GM15510 (cell line): Measurements from ENCODE around the gene ING5.

ENCODE experiments used
- POLR2A ChIP-seq: IDR thresholded peaks from 3 replicates; pipeline ENCODE4 v1.6.1; 2011; ENCODE audit warnings: borderline replicate concordance; ENCODE audit not compliant: insufficient read length; ENCODE audit errors: extremely low read depth

Gene ING5

DNA sequence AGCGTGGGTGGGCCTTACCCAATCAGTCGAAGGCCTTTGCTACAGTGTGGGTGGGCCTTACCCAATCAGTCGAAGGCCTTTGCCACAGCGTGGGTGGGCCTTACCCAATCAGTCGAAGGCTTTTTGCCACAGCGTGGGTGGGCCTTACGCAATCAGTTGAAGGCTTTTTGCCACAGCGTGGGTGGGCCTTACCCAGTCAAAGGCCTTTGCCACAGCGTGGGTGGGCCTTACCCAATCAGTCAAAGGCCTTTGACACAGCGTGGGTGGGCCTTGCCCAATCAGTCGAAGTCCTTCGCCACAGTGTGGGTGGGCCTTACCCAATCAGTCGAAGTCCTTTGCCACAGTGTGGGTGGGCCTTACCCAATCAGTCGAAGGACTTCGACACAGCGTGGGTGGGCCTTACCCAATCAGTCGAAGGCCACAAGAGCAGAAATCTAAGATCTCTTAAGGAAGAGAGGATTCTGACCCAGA lies 58.5 kb downstream of the ING5 start:
- no peak for TF ChIP-seq POLR2A

GRCh38 chr2:241762321-241762932 lies 60.6 kb downstream of the ING5 start:
- TF ChIP-seq POLR2A, result no peak

DNA sequence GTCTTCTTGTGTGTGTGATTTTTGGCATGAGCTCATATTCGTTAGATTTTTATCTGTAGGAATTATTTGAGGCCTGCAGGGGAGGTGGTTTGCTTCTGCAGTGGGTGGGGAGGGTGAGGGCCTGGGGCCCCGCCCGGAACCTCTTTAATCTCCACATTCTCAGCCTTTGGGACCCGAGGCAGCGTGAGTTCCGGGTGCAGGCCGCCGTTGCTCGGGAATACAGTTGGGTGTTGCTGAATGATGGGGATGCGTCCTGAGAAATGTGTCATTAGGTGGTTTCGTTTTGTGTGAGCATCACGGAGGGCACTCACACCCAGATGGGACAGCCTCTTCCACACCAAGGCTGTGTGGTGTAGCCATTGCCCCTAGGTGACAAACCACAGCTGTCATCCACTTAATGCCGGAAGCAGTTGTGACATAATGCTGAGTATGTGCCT lies 61.1 kb downstream of the ING5 start:
- no peak for TF ChIP-seq POLR2A

DNA sequence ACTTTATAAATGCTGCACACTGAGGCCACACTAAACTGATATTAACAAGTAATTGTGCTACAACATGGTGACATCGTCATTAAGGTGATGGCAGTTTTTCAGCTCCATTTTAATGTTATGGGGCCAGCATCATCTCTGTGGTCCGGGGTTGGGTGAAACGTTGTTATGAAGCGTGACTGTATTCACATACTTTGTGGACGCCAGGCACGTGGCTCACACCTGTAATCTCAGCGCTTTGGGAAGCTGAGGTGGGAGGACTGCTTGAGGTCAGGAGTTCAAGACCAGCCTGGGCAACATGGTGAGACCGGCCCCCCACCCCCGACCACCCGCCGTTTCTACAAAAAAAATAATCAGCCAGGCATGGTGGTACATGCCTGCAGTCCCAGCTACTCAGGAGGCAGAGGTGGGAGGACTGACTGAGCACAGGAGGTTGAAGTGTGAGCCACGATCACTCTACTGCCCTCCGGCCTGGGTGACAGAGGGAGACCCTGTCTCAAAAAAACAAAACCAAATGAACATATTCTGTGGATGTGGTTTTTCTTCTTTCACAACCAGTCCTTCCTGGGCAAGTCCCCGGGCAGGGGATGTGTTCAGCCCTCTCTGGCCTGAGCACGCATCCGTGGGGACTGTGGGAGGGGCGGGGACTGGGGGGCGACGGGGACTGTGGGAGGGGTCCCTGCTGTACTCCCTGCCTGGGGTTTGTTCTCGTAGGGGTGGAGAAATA lies 61.9 kb downstream of the ING5 start:
- TF ChIP-seq POLR2A, result no peak

GRCh38 chr2:241764275-241765241 lies 62.7 kb downstream of the ING5 start:
- TF ChIP-seq POLR2A, result no peak

DNA sequence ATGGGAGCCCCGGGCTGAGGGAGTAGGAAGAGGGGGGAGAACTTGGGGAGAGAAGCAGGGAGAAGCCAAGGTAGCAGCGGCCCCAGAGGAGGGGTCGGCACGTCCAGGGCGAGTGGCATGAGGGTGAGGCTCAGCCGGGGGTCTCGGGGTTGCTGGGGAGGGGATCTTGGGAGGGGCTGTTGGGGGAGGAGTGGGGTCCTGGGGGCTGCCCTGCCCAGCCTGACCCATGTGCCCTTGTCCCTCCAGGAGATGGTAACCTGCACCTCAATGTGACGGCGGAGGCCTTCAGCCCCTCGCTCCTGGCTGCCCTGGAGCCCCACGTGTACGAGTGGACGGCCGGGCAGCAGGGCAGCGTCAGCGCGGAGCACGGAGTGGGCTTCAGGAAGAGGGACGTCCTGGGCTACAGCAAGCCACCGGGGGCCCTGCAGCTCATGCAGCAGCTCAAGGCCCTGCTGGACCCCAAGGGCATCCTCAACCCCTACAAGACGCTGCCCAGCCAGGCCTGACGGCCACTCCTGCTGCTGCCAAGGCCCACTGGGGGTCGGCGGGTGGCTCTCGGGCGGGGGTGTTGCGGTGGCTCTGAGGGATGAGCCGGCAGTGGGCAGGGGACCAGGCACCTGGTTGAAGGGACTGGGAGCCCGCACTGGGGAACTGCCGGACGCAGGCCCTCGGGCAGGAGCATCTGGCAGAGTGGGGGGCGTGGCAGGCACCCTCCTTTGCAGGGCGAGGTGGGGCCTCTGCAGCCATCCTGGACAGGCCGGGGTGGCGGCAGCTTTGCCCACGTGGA lies 65.8 kb downstream of the ING5 start:
- TF ChIP-seq POLR2A, result no peak

GRCh38 chr2:241768251-241768711 lies 66.4 kb downstream of the ING5 start:
- TF ChIP-seq POLR2A, result no peak

DNA sequence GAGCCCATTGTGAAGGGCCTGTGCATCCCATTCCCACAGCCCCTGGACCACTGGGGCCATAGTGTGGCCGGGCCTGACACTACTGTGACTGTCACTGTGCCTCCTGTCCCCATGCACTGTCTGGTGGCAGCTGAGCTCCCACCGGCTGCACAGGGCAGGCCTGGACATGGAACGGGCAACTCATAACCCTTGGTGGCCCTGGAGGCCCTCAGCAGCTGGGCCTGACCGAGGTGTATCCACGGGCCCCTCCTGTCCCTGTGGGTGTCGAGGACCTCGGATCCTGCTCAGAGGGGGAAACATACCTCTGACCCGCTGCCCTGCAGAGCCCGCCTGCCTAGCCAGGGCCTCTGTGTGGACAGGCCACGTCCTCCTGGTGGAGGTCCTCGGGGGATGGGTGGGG lies 67.0 kb downstream of the ING5 start:
- TF ChIP-seq POLR2A, result no peak

GRCh38 chr2:241769819-241770184 lies 68.0 kb downstream of the ING5 start:
- no peak for TF ChIP-seq POLR2A

DNA sequence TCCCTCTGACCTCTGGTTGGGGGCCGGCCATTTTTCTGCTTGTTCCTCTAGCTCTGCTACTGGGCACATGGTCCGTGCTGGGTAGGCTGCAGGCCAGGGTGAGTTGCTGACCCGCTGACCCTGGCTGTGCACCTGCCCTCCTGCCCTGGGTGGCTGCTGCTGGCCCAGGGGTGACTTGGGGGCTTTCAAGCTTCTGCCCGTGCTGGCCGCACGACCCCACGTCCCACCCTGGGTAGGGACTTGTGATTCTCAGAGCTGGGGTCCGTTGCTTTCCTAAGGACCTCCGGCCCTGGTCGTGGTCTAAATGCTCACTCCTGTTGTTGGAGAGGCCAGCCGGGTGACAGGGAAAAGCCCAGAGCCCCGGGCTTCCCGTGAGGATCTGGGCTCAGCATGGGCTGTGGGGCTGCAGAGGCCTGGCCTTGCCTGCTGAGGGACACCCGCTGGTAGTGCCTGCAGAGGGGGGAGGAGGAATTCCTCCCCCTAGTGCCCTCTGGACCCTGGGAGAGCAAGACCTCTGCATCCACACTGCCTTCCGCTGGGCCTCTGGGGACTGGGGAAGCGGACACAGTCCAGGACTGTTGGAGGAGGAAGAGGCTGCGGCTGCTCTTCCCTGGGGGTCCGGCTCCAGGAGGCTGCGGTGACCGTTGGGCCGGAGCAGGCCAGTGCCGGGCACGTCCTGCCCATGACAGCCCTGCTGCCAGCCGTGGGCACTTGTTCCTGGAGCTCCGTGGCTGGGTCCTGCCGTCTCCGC lies 68.5 kb downstream of the ING5 start:
- no peak for TF ChIP-seq POLR2A

DNA sequence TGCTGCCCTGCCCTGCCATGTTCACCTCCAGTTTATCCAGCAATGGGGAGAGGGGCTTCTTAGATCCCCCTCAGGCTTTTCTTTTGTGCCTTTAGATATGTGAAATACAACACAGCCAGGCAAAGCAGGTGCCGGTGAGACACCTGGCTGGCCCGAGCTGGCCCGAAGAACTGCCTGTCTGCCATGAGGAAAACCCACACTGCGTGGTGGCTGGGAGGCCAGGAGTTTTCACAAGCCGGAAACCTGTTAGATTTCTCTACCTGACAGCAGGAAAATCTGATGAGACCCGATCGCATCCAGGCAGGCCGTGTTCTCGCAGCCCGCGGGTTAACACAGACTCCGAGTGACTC lies 69.1 kb downstream of the ING5 start:
- no peak for TF ChIP-seq POLR2A

GRCh38 chr2:241771286-241772062 lies 69.6 kb downstream of the ING5 start:
- no peak for TF ChIP-seq POLR2A

DNA sequence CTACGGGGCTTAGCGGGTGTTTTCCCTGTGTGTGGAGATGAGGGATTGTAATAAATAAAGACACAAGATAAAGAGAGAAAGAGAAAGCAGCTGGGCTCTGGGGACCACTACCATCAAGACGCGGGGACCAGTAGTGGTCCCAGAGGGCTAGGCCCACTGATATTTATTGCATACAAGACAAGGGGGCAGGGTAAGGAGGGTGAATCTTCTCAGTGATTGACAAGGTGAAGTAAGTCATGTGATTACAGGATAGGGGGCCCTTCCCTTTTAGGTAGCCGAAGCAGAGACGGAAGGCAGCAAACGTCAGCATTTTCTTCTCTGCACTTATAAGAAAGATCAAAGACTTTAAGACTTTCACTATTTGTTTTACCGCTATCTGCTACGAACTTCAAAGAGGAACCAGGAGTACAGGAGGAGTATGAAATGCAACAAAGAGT lies 70.2 kb downstream of the ING5 start:
- TF ChIP-seq POLR2A, result no peak
